ENCODE results near the gene GPR75.
"Not testable (repeated sequence)": the region's sequence is repeated elsewhere in the genome, so short reads cannot be mapped to it uniquely, and the experiment has no call there.

The GPR75 gene

DNA sequence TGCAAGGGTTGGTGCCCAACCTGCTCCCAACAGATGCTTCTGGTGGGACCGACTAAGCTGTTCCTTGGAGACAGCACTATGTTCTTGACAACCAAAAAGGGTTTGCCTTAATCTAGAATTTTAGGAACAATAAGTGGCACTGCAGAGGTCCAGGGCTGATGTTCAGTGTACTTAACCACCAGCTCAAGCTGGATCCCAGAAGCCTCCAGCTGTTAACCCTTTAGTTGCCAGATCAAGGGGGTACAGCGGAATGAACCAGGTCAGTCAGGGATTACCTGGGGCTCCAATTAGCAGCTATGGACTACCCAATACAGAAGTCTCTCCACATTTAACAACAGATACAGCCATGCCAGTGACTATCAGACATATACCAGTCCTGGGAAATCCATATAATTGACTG is 3.5 kb downstream of the GPR75 start:
- WGBS (ENCODE audit: insufficient coverage, insufficient read length), result no CpG with 5 or more reads among the region's 2 CpGs
- Histone ChIP-seq H3K4me1 (ENCODE audit: control insufficient read depth, insufficient read depth, low read length) (no peaks in the 10 kb centered on the region), H3K27me3 (ENCODE audit: control insufficient read depth, insufficient read depth, low read length) (no peaks in the 10 kb centered on the region), H3K27ac (ENCODE audit: low read length) (no peak overlapping the region), H3K4me3 (ENCODE audit: low read length) (no peak overlapping the region), H3K36me3 (ENCODE audit: control insufficient read depth, insufficient read depth, low read length) (no peaks in the 10 kb centered on the region), H3K9me3 (ENCODE audit: control insufficient read depth, insufficient read depth, low read length) (no peaks in the 10 kb centered on the region)
- no peak for DNase-seq (ENCODE audit: low read depth, low spot score)

DNA sequence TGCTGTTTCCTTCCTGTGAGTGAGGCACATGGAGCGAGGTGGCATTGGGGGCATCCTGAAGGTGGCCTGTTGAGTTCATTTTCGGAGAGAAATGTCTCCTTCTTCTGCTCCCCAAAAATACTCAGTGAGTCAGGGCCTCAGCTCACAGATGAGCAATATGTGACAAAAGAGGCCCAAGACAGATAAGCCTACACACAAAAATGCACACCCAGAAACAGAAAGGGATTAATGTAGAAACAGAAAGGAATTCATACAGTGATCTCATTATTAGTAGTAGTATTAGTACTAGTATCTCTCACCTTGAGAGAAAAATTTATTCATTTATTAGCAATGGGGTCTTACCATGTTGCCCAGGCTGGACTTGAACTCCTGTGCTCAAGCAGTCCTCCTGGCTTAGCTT is 5.1 kb downstream of the GPR75 start:
- Histone ChIP-seq H3K27ac (ENCODE audit: low read length) (no peak overlapping the region), H3K27me3 (ENCODE audit: control insufficient read depth, insufficient read depth, low read length) (no peaks in the 10 kb centered on the region)
- WGBS (ENCODE audit: insufficient coverage, insufficient read length), result no CpG with 5 or more reads among the region's 2 CpGs

DNA sequence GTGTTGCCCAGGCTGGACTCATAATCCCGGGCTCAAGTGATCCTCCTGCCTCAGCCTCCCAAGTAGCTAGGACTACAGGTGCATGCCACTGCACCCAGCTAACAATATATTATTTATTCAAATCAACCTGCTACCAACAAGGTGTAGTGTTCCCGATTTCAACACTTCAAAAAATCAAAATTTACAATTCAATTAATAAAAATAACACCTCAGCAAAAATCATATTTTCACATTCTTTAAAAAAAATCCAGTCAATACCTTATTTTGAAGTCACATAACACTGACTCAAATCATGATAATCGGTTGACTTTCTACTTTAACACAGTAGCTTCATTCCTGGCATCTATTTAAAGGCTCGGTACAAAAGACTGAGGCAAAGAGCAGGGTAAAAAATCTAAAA is 7.2 kb downstream of the GPR75 start:
- 96% methylated on average over 1 of the region's 4 CpGs for WGBS (ENCODE audit: insufficient coverage, insufficient read length)
- Histone ChIP-seq H3K27me3 (ENCODE audit: control insufficient read depth, insufficient read depth, low read length) (no peaks in the 10 kb centered on the region), H3K27ac (ENCODE audit: low read length) (no peak overlapping the region), H3K4me1 (ENCODE audit: control insufficient read depth, insufficient read depth, low read length) (no peaks in the 10 kb centered on the region), H3K36me3 (ENCODE audit: control insufficient read depth, insufficient read depth, low read length) (no peaks in the 10 kb centered on the region), H3K4me3 (ENCODE audit: low read length) (no peak overlapping the region), H3K9me3 (ENCODE audit: control insufficient read depth, insufficient read depth, low read length) (no peaks in the 10 kb centered on the region)
- DNase-seq (ENCODE audit: low read depth, low spot score), result no peak

More for the DNA sequence above, 5.1 kb downstream of the GPR75 start:
- Histone ChIP-seq H3K4me1 (ENCODE audit: control insufficient read depth, insufficient read depth, low read length) (no peaks in the 10 kb centered on the region), H3K4me3 (ENCODE audit: low read length) (no peak overlapping the region), H3K36me3 (ENCODE audit: control insufficient read depth, insufficient read depth, low read length) (no peaks in the 10 kb centered on the region), H3K9me3 (ENCODE audit: control insufficient read depth, insufficient read depth, low read length) (no peaks in the 10 kb centered on the region)
- no peak for DNase-seq (ENCODE audit: low read depth, low spot score)

DNA sequence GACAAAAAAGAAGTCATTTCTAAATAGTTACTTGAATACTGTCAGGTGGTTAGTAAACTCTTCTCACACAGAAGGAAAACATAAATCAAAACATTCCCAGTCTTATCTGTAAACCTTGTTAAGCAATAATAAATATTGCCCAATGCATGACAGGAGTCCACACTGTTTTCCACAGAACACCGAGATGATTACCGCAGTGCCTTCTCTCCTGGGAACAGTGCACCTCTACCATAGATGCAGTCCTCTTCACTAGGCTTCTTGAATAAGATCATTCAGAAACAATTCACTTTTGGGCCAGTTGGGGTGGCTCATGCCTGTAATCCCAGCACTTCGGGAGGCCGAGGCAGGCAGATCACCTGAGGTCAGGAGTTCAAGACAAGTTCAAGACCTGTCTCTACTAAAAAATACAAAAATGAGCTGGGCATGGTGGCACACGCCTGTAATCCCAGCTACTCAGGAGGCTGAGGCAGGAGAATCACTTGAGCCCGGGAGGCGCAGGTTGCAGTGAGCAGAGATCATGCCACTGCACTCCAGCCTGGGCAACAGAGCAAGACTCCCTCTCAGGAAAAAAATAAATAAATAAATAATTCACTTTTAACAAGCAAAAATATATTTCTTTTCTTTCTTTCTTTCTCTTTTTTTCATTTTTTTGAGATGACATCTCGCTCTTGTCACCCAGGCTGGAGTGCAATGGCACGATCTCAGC is 8.6 kb downstream of the GPR75 start:
- H3K27me3 ChIP-seq (ENCODE audit: control insufficient read depth, insufficient read depth, low read length); H3K9me3 ChIP-seq (ENCODE audit: control insufficient read depth, insufficient read depth, low read length); H3K4me1 ChIP-seq (ENCODE audit: control insufficient read depth, insufficient read depth, low read length); H3K4me3 ChIP-seq (ENCODE audit: low read length); H3K27ac ChIP-seq (ENCODE audit: low read length); DNase-seq (ENCODE audit: low read depth, low spot score); H3K36me3 ChIP-seq (ENCODE audit: control insufficient read depth, insufficient read depth, low read length): not testable (repeated sequence)
- WGBS (ENCODE audit: insufficient coverage, insufficient read length), result no CpG with 5 or more reads among the region's 9 CpGs

DNA sequence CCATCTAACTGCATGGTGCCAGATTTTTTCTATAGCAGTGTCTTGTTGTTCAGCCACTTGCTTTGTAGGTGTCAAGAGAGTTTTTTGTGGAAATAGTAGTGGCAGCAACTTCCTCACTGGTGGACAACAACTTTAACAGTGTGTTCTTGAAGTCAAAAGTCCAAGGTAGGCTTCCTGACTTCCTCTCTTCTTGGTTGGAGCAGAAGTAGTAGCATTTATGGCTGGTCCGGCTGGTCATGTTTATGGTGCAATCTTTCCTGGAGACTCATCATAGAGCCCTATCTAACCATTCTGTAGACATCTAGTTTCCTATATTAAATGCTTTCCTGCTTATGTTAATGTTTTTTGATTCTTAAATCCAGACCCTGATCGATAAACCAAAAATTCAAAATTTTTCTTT is 11.7 kb downstream of the GPR75 start:
- Histone ChIP-seq H3K27ac (ENCODE audit: low read length) (no peak overlapping the region), H3K36me3 (ENCODE audit: control insufficient read depth, insufficient read depth, low read length) (no peaks in the 10 kb centered on the region), H3K4me1 (ENCODE audit: control insufficient read depth, insufficient read depth, low read length) (no peaks in the 10 kb centered on the region), H3K27me3 (ENCODE audit: control insufficient read depth, insufficient read depth, low read length) (no peaks in the 10 kb centered on the region), H3K9me3 (ENCODE audit: control insufficient read depth, insufficient read depth, low read length) (no peaks in the 10 kb centered on the region), H3K4me3 (ENCODE audit: low read length) (no peak overlapping the region)
- no peak for DNase-seq (ENCODE audit: low read depth, low spot score)
- no CpG with 5 or more reads among the region's 2 CpGs for WGBS (ENCODE audit: insufficient coverage, insufficient read length)

DNA sequence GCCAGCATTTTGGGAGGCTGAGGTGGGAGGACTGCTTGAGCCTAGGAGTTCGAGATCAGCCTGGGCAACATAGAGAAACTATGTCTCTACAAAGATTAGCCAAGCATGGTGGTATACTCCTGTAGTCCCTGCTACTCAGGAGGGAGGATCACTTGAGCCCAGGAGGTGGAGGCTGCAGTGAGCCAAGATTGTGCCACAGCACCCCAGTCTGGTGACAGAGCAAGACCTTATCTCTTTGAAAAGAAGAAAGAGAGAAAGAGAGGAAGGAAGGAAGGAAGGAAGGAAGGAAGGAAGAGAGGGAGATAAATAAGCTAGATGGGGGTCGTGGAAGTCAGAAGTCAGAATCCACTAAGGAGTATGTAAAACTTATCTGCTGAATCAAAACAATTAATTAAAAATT is 16.2 kb downstream of the GPR75 start:
- no peak for DNase-seq (ENCODE audit: low read depth, low spot score)
- H3K9me3 ChIP-seq (ENCODE audit: control insufficient read depth, insufficient read depth, low read length), result no peaks in the 10 kb centered on the region
- no peaks in the 10 kb centered on the region for H3K27me3 ChIP-seq (ENCODE audit: control insufficient read depth, insufficient read depth, low read length)
- no peak overlapping the region for H3K4me3 ChIP-seq (ENCODE audit: low read length)
- no peaks in the 10 kb centered on the region for H3K4me1 ChIP-seq (ENCODE audit: control insufficient read depth, insufficient read depth, low read length)
- no CpG with 5 or more reads among the region's 2 CpGs for WGBS (ENCODE audit: insufficient coverage, insufficient read length)
- no peak overlapping the region for H3K27ac ChIP-seq (ENCODE audit: low read length)
- H3K36me3 ChIP-seq (ENCODE audit: control insufficient read depth, insufficient read depth, low read length), result no peaks in the 10 kb centered on the region

DNA sequence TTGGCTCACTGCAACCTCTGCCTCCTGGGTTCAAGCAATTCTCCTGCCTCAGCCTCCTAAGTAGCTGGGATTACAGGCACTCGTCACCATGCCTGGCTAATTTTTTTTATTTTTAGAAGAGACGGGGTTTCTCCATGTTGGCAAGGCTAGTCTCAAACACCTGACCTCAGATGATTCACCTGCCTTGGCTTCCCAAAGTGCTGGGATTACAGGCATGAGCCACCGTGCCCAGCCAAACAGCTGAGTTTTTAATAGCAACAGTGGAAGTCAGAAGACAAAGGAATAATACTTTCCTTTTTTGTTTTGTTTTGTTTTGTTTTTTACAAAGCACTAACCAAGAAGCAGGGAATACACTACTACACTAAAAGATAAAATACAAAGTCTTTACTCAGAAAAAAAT is 16.9 kb downstream of the GPR75 start:
- Histone ChIP-seq H3K4me1 (ENCODE audit: control insufficient read depth, insufficient read depth, low read length) (no peaks in the 10 kb centered on the region), H3K36me3 (ENCODE audit: control insufficient read depth, insufficient read depth, low read length) (no peaks in the 10 kb centered on the region), H3K9me3 (ENCODE audit: control insufficient read depth, insufficient read depth, low read length) (no peaks in the 10 kb centered on the region), H3K27ac (ENCODE audit: low read length) (no peak overlapping the region), H3K27me3 (ENCODE audit: control insufficient read depth, insufficient read depth, low read length) (no peaks in the 10 kb centered on the region), H3K4me3 (ENCODE audit: low read length) (no peak overlapping the region)
- DNase-seq (ENCODE audit: low read depth, low spot score), result no peak
- no CpG with 5 or more reads among the region's 3 CpGs for WGBS (ENCODE audit: insufficient coverage, insufficient read length)

DNA sequence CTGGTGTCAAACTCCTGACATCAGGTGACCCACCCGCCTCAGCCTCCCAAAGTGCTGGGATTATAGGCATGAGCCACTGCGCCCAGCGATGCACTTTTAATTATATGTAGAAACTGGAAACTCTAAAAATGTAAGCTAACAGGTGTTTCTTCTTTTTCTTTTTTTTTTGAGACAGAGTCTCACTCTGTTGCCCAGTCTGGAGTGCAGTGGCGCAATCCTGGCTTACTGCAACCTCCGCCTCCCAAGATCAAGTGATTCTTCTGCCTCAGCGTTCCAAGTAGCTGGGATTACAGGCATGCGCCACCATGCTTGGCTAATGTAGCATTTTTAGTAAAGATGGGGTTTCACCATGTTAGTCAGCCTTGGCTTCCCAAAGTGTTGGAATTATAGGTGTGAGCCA is 18.1 kb downstream of the GPR75 start:
- H3K27me3 ChIP-seq (ENCODE audit: control insufficient read depth, insufficient read depth, low read length); H3K4me1 ChIP-seq (ENCODE audit: control insufficient read depth, insufficient read depth, low read length); H3K4me3 ChIP-seq (ENCODE audit: low read length); H3K9me3 ChIP-seq (ENCODE audit: control insufficient read depth, insufficient read depth, low read length); H3K36me3 ChIP-seq (ENCODE audit: control insufficient read depth, insufficient read depth, low read length); H3K27ac ChIP-seq (ENCODE audit: low read length); DNase-seq (ENCODE audit: low read depth, low spot score): not testable (repeated sequence)
- no CpG with 5 or more reads among the region's 7 CpGs for WGBS (ENCODE audit: insufficient coverage, insufficient read length)

DNA sequence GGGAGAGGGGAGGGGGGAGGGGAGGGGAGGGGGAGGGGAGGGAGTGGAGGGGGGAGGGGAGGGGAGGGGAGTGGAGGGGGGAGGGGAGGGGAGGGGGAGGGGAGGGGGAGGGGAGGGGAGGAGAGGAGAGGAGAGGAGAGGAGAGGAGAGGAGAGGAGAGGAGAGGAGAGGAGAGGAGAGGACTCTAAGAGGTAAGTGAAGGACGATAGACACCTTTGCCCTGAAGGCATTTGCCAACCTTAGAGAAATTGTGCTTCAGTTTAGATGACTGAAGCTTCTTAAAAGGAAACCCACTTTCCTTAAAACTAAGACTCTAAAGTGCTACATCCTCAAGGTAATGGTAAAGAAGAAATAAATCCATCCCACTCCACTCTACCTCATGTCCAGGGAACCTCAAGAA is 19.2 kb downstream of the GPR75 start:
- Histone ChIP-seq H3K4me3 (ENCODE audit: low read length) (no peak overlapping the region), H3K27ac (ENCODE audit: low read length) (no peak overlapping the region), H3K9me3 (ENCODE audit: control insufficient read depth, insufficient read depth, low read length) (no peaks in the 10 kb centered on the region), H3K27me3 (ENCODE audit: control insufficient read depth, insufficient read depth, low read length) (no peaks in the 10 kb centered on the region), H3K36me3 (ENCODE audit: control insufficient read depth, insufficient read depth, low read length) (no peaks in the 10 kb centered on the region), H3K4me1 (ENCODE audit: control insufficient read depth, insufficient read depth, low read length) (no peaks in the 10 kb centered on the region)
- no CpG with 5 or more reads among the region's 1 CpG for WGBS (ENCODE audit: insufficient coverage, insufficient read length)
- no peak for DNase-seq (ENCODE audit: low read depth, low spot score)

DNA sequence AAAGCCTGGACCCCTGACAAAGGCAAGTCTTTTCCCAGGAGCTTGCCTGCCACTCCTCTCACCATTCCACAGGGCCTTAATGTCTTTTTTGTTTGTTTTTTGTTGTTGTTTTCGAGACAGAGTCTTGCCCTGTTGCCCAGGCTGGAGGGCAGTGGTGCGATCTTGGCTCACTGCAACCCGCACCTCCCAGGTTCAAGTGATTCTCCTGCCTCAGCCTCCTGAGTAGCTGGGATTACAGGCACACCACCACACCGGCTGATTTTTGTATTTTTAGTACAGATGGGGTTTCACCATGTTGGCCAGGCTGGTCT is 29.8 kb downstream of the GPR75 start:
- H3K27me3 ChIP-seq (ENCODE audit: control insufficient read depth, insufficient read depth, low read length); H3K4me1 ChIP-seq (ENCODE audit: control insufficient read depth, insufficient read depth, low read length); H3K27ac ChIP-seq (ENCODE audit: low read length); H3K9me3 ChIP-seq (ENCODE audit: control insufficient read depth, insufficient read depth, low read length); DNase-seq (ENCODE audit: low read depth, low spot score); H3K36me3 ChIP-seq (ENCODE audit: control insufficient read depth, insufficient read depth, low read length); H3K4me3 ChIP-seq (ENCODE audit: low read length): not testable (repeated sequence)
- no CpG with 5 or more reads among the region's 4 CpGs for WGBS (ENCODE audit: insufficient coverage, insufficient read length)

DNA sequence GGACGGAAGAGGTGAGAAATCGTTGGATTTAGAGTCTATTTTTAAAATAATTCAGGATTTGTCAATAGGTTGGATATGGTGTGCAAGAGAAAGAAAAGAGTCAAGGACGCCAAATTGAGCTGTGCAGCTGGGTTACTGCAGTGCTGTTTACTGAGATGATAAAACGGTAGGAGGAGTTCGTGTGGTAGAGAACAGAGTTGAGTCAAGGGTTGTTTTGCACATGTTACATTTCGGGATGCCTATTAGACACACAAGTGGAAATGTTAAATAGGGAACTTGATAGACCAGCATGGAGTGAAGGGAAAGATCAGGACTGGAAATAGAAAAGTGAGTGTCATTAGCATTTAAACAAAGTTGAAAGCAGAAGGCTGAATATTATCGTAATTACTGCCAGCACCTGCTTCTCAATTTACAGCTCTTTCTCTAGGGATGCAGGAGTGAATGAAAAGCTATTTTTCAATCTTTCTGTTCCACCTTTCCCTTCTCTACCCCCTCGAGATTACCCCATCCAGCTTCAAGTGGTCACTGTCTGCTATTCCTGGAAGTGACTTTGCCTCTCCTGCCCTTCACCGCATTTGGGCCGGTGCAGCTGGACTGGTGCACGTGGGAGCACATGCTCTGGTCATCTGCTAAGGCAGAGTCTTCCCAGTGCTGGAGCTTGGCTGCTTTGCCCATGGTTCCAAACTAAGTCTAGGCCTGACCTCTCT is 30.3 kb downstream of the GPR75 start:
- Histone ChIP-seq H3K4me1 (ENCODE audit: control insufficient read depth, insufficient read depth, low read length) (peaks cover 3% of the 10 kb centered on the region; the same call in 1 of the 2 replicates), H3K9me3 (ENCODE audit: control insufficient read depth, insufficient read depth, low read length) (no peaks in the 10 kb centered on the region), H3K27me3 (ENCODE audit: control insufficient read depth, insufficient read depth, low read length) (no peaks in the 10 kb centered on the region), H3K4me3 (ENCODE audit: low read length) (no peak overlapping the region), H3K27ac (ENCODE audit: low read length) (no peak overlapping the region), H3K36me3 (ENCODE audit: control insufficient read depth, insufficient read depth, low read length) (no peaks in the 10 kb centered on the region)
- no peak for DNase-seq (ENCODE audit: low read depth, low spot score)
- WGBS (ENCODE audit: insufficient coverage, insufficient read length), result 100% methylated on average over 2 of the region's 11 CpGs

Measured in iPS DF 6.9 (cell line).